Fibroblast of lung (primary cell): ENCODE measurements around the gene EXOC6.

Experiments
- CTCF ChIP-seq, 2 donors: IDR thresholded peaks in 1 of 2; conservative IDR thresholded peaks in 1 of 2; 1 replicate in 1 of 2; 2 replicates in 1 of 2; pipeline ENCODE4 v1.5.1; 2011 to 2012; ENCODE audit warnings: low read length in 2 of 2, control low read depth in 1 of 2, inconsistent platforms in 1 of 2, low read depth in 1 of 2, mild to moderate bottlenecking in 1 of 2
- EZH2 ChIP-seq: IDR thresholded peaks from 2 replicates; pipeline ENCODE4 v1.5.1; 2012; ENCODE audit warnings: low read length, control low read depth, mild to moderate bottlenecking; ENCODE audit errors: missing control alignments

- TF ChIP-seq CTCF (conservative IDR thresholded peaks at IDR 0.05 in 1 of 2, IDR thresholded peaks at IDR 0.05 in 1 of 2; ENCODE audit: low read depth in 1 of 2, low read length in 2 of 2) (no peak), EZH2 (no peak)
Measured at GRCh38 chr10:92897916-92898315, 49.6 kb downstream of the EXOC6 start.
